ENCODE results near the gene KIR2DL3. TPM values are rescaled to one million over a fixed set of nuclear protein-coding genes. Genes with fewer than 3 reads are reported as not detected.
"Not testable (repeated sequence)": the region's sequence is repeated elsewhere in the genome, so short reads cannot be mapped to it uniquely, and the experiment has no call there.

The KIR2DL3 gene
- total and polyA plus RNA-seq, 7 donors: not detected

DNA sequence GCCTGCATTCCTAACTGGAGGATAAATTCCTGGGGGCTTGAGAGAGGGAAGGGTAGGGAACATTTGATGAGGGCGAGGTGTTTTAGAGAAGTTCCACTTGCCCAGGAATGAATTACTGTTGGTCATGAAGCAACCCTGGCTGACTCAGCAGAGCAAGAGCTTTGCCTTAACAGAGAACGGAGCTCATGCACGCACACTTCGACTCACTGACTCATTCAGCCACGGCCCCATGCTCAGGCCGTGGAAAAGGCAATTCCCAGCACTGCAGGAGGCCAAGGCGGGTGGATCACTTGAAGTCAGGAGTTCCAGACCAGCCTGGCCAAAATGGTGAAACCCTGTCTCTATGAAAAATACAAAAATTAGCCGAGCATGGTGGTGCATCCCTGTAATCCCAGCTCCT lies 25.9 kb downstream of the KIR2DL3 start:
- H3K9me3 ChIP-seq; H3K27ac ChIP-seq; H3K27me3 ChIP-seq (ENCODE audit: insufficient read depth in 3 of 3, low read length in 2 of 3); H3K4me1 ChIP-seq; H3K36me3 ChIP-seq (ENCODE audit: insufficient read depth in 1 of 2, low read depth in 1 of 2); H3K4me3 ChIP-seq; DNase-seq; ATAC-seq; intact Hi-C loops (cut with DNase I): not testable (repeated sequence)
- WGBS, 3 donors: 58 to 70% (median 61%) methylated on average over 8 of the region's 8 CpGs

DNA sequence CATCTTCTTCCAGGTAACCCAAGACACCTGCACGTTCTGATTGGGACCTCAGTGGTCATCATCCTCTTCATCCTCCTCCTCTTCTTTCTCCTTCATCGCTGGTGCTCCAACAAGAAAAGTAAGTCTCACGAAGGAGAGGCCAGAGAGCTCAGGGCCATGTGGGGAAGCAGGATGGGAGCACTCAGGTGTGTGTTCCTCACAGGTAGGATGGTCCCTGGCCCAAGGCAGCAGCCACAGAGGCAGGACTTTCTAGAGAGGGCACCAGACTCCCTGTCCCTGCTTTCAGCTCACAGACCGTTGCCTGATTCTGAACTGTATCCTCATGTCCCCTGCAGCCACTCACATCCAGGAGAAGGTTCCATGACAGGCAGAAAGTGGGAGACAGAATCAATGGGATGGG lies 28.2 kb downstream of the KIR2DL3 start:
- H3K4me3 ChIP-seq; H3K27ac ChIP-seq; DNase-seq; H3K27me3 ChIP-seq (ENCODE audit: insufficient read depth in 3 of 3, low read length in 2 of 3); H3K4me1 ChIP-seq; ATAC-seq; intact Hi-C loops (cut with DNase I); H3K9me3 ChIP-seq; H3K36me3 ChIP-seq (ENCODE audit: insufficient read depth in 1 of 2, low read depth in 1 of 2): not testable (repeated sequence)
- 66 to 82% (median 73%) methylated on average over 2 to 4 of the region's 4 CpGs for WGBS, 3 donors

DNA sequence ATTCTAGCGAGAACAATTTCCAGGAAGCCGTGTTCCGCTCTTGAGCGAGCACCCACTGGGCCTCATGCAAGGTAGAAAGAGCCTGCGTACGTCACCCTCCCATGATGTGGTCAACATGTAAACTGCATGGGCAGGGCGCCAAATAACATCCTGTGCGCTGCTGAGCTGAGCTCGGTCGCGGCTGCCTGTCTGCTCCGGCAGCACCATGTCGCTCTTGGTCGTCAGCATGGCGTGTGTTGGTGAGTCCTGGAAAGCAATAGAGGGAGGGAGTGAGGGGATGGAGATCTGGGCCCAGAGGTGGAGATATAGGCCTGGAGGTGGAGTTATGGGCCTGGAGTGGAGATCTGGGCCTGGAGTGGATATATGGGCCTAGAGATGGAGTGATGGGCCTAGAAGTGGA lies 31.3 kb downstream of the KIR2DL3 start, which contains the start of gene KIR2DL1:
TSS of gene KIR2DL1 (plus strand) at position 148 of the 400 bp plus-strand sequence. CDS start at position 206, 58 bp downstream.
- H3K9me3 ChIP-seq; DNase-seq; H3K36me3 ChIP-seq (ENCODE audit: insufficient read depth in 1 of 2, low read depth in 1 of 2); ATAC-seq; H3K27ac ChIP-seq; H3K4me1 ChIP-seq; intact Hi-C loops (cut with DNase I); H3K4me3 ChIP-seq; H3K27me3 ChIP-seq (ENCODE audit: insufficient read depth in 3 of 3, low read length in 2 of 3): not testable (repeated sequence)
- 91 to 94% (median 93%) methylated on average over 15 of the region's 15 CpGs for WGBS, 3 donors

- intact Hi-C loops (cut with DNase I); H3K4me3 ChIP-seq; H3K27ac ChIP-seq; H3K27me3 ChIP-seq (ENCODE audit: insufficient read depth in 3 of 3, low read length in 2 of 3); ATAC-seq; H3K4me1 ChIP-seq; H3K9me3 ChIP-seq; H3K36me3 ChIP-seq (ENCODE audit: insufficient read depth in 1 of 2, low read depth in 1 of 2); DNase-seq: not testable (repeated sequence)
- 75 to 79% (median 77%) methylated on average over 3 to 4 of the region's 4 CpGs for WGBS, 3 donors
These were observed 32.2 kb downstream of the KIR2DL3 start for GRCh38 chr19:54770511-54770910.

DNA sequence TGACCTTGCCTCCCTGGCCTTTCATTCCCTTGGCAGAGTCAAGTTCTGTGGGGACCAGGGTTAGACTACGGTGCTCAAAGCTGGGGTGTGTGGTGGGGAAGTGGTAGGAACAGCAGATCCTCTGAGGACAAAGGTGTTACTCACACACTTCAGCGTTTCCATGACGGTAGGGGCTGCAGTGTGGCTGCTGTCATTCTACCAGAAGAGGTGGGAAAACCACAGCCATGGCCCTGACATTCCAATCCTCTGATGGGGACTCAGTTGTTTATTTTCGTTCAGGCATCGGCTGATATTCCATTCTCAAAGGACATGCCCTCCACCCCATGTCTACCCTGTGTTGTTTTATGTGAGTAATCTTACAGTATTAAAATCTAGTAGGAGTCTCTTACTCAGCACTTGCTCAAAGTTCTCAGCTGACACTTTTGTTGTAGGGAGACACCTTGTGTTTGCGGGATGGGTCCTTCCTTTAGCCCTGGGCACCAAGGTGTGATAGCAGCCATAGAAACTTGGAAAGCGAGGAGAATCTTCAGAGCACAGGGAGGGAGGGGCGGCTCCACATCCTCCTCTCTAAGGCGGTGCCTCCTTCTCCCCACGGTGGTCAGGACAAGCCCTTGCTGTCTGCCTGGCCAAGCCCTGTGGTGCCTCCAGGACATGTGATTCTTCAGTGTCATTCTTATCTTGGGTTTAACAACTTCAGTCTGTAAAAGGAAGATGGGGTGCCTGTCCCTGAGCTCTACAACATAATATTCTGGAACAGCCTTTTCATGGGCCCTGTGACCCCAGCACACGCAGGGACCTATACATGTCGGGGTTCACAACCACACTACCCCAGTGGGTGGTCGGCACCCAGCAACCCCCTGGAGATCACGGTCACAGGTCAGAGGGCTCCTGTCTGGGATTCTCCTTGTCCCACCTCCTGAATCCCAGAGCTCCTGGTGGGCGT lies 33.0 kb downstream of the KIR2DL3 start:
- H3K36me3 ChIP-seq (ENCODE audit: insufficient read depth in 1 of 2, low read depth in 1 of 2); DNase-seq; ATAC-seq; intact Hi-C loops (cut with DNase I); H3K27ac ChIP-seq; H3K9me3 ChIP-seq; H3K4me1 ChIP-seq; H3K4me3 ChIP-seq; H3K27me3 ChIP-seq (ENCODE audit: insufficient read depth in 3 of 3, low read length in 2 of 3): not testable (repeated sequence)
- WGBS, 3 donors: 70 to 79% (median 75%) methylated on average over 7 to 14 of the region's 15 CpGs

GRCh38 chr19:54772666-54773065 lies 34.4 kb downstream of the KIR2DL3 start:
- DNase-seq; H3K36me3 ChIP-seq (ENCODE audit: insufficient read depth in 1 of 2, low read depth in 1 of 2); H3K27me3 ChIP-seq (ENCODE audit: insufficient read depth in 3 of 3, low read length in 2 of 3); ATAC-seq; intact Hi-C loops (cut with DNase I); H3K4me3 ChIP-seq; H3K9me3 ChIP-seq; H3K27ac ChIP-seq; H3K4me1 ChIP-seq: not testable (repeated sequence)
- WGBS, 3 donors: 33 to 72% (median 43%) methylated on average over 2 of the region's 2 CpGs

DNA sequence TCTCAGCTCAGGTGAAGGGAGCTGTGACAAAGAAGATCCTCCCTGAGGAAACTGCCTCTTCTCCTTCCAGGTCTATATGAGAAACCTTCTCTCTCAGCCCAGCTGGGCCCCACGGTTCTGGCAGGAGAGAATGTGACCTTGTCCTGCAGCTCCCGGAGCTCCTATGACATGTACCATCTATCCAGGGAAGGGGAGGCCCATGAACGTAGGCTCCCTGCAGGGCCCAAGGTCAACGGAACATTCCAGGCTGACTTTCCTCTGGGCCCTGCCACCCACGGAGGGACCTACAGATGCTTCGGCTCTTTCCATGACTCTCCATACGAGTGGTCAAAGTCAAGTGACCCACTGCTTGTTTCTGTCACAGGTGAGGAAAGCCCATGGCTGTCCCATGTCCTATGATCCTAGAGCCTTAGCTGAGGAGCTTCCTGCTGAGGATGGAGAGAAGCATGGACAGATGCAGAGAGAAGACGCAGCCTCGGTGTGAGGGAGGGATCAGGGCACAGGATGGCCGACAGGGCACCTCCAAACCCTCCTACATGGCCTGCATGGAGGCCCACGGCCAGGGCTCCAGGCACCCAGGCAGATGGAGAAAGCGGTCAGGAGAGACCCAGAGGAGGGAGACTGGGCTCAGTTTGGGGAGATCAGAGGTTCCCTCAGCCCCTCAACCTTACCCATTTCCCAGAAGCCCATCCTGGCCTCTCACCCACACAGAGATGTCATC lies 36.9 kb downstream of the KIR2DL3 start:
- H3K36me3 ChIP-seq (ENCODE audit: insufficient read depth in 1 of 2, low read depth in 1 of 2); ATAC-seq; H3K4me3 ChIP-seq; H3K4me1 ChIP-seq; intact Hi-C loops (cut with DNase I); DNase-seq; H3K27ac ChIP-seq; H3K27me3 ChIP-seq (ENCODE audit: insufficient read depth in 3 of 3, low read length in 2 of 3); H3K9me3 ChIP-seq: not testable (repeated sequence)
- WGBS, 3 donors: 62 to 81% (median 68%) methylated on average over 9 to 12 of the region's 12 CpGs

DNA sequence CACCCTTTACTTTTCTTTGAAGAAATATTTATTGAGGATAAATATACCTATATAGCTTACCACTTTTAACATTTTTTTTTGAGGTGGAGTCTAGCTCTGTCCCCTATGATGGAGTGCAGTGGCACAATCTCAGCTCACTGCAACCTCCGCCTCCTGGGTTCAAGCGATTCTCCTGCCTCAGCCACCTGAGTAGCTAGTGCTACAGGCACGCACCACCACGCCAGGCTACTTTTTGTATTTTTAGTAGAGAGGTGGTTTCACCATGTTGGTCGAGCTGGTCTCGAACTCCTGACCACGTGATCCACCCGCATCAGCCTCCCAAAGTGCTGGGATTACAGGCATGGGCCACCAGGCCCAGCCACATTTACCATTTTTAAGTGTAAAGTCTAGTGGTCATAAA lies 37.5 kb downstream of the KIR2DL3 start:
- H3K27me3 ChIP-seq (ENCODE audit: insufficient read depth in 3 of 3, low read length in 2 of 3); DNase-seq; H3K4me1 ChIP-seq; intact Hi-C loops (cut with DNase I); H3K27ac ChIP-seq; ATAC-seq; H3K36me3 ChIP-seq (ENCODE audit: insufficient read depth in 1 of 2, low read depth in 1 of 2); H3K4me3 ChIP-seq; H3K9me3 ChIP-seq: not testable (repeated sequence)
- 64 to 71% (median 70%) methylated on average over 8 of the region's 8 CpGs for WGBS, 3 donors

GRCh38 chr19:54777851-54778250 lies 39.5 kb downstream of the KIR2DL3 start:
- H3K27me3 ChIP-seq (ENCODE audit: insufficient read depth in 3 of 3, low read length in 2 of 3); H3K9me3 ChIP-seq; H3K4me1 ChIP-seq; H3K36me3 ChIP-seq (ENCODE audit: insufficient read depth in 1 of 2, low read depth in 1 of 2); H3K27ac ChIP-seq; H3K4me3 ChIP-seq; DNase-seq; intact Hi-C loops (cut with DNase I); ATAC-seq: not testable (repeated sequence)
- WGBS, 3 donors: 42 to 67% (median 49%) methylated on average over 4 of the region's 4 CpGs

DNA sequence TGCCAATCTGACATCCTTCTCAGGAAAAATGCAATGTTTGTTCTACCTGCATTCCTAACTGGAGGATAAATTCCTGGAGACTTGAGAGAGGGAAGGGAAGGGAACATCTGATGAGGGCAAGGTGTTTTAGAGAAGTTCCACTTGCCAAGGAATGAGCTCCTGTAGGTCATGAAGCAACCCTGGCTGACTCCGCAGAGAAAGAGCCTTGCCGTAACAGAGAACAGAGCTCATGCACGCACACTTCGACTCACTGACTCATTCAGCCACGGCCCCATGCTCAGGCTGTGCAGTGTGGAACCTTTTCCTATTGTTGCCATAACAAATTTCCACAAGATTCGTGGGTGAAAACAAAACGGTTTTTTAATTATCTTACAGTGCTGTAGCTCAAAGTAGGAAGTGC lies 40.6 kb downstream of the KIR2DL3 start:
- intact Hi-C loops (cut with DNase I); H3K36me3 ChIP-seq (ENCODE audit: insufficient read depth in 1 of 2, low read depth in 1 of 2); H3K4me1 ChIP-seq; H3K27ac ChIP-seq; H3K9me3 ChIP-seq; ATAC-seq; DNase-seq; H3K4me3 ChIP-seq; H3K27me3 ChIP-seq (ENCODE audit: insufficient read depth in 3 of 3, low read length in 2 of 3): not testable (repeated sequence)
- WGBS, 3 donors: 55 to 70% (median 68%) methylated on average over 7 of the region's 7 CpGs

DNA sequence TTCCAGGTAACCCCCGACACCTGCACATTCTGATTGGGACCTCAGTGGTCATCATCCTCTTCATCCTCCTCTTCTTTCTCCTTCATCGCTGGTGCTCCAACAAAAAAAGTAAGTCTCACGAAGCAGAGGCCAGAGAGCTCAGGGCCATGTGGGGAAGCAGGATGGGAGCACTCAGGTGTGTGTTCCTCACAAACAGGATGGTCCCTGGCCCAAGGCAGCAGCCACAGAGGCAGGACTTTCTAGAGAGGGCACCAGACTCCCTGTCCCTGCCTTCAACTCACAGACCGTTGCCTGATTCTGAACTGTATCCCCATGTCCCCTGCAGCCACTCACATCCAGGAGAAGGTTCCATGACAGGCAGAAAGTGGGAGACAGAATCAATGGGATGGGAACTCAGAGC lies 44.6 kb downstream of the KIR2DL3 start:
- 58 to 79% (median 69%) methylated on average over 4 of the region's 4 CpGs for WGBS, 3 donors
- not testable (repeated sequence) for DNase-seq

More for the DNA sequence above, 44.6 kb downstream of the KIR2DL3 start:
- H3K36me3 ChIP-seq (ENCODE audit: insufficient read depth in 1 of 2, low read depth in 1 of 2); H3K4me3 ChIP-seq; intact Hi-C loops (cut with DNase I); ATAC-seq; H3K9me3 ChIP-seq; H3K27me3 ChIP-seq (ENCODE audit: insufficient read depth in 3 of 3, low read length in 2 of 3); H3K27ac ChIP-seq; H3K4me1 ChIP-seq: not testable (repeated sequence)
